EH (cell line): ENCODE results near the gene ATRAID.

ENCODE experiments used
- DNase-seq: peaks from one replicate; pipeline ENCODE4 v3.0.0-alpha.2; 2015; ENCODE audit warnings: low read depth

Gene ATRAID

GRCh38 chr2:27219091-27219490, 7.2 kb downstream of the ATRAID start:
- no peak for DNase-seq

GRCh38 chr2:27220091-27220490, 8.2 kb downstream of the ATRAID start:
- DNase-seq = no peak

GRCh38 chr2:27221166-27221565, 9.3 kb downstream of the ATRAID start:
- DNase-seq = no peak

GRCh38 chr2:27222407-27222806, 10.6 kb downstream of the ATRAID start:
- DNase-seq = no peak

GRCh38 chr2:27223416-27223815, 11.6 kb downstream of the ATRAID start:
- no peak for DNase-seq

GRCh38 chr2:27225526-27225925, 13.7 kb downstream of the ATRAID start:
- DNase-seq = no peak

GRCh38 chr2:27227501-27227900, 15.7 kb downstream of the ATRAID start:
- peak; percentile 13 for DNase-seq

GRCh38 chr2:27231921-27232320, 20.1 kb downstream of the ATRAID start:
- DNase-seq = no peak

- DNase-seq = no peak
Observed at GRCh38 chr2:27233341-27233740, 21.5 kb downstream of the ATRAID start.

- no peak for DNase-seq
Observed at GRCh38 chr2:27236136-27236535, 24.3 kb downstream of the ATRAID start.

- DNase-seq = no peak
Observed at GRCh38 chr2:27236626-27237025, 24.8 kb downstream of the ATRAID start.

GRCh38 chr2:27237341-27237945, 25.6 kb downstream of the ATRAID start:
- DNase-seq = no peak

- no peak for DNase-seq
Observed at GRCh38 chr2:27238976-27239375, 27.1 kb downstream of the ATRAID start.

GRCh38 chr2:27240406-27240805, 28.6 kb downstream of the ATRAID start:
- no peak for DNase-seq

GRCh38 chr2:27241761-27242613, 30.1 kb downstream of the ATRAID start:
- DNase-seq = peak; percentile 13

GRCh38 chr2:27242614-27242951, 30.7 kb downstream of the ATRAID start:
- no peak for DNase-seq

- no peak for DNase-seq
Observed at GRCh38 chr2:27243391-27244130, 31.7 kb downstream of the ATRAID start.

GRCh38 chr2:27245116-27245515, 33.3 kb downstream of the ATRAID start:
- no peak for DNase-seq

- no peak for DNase-seq
Observed at GRCh38 chr2:27245626-27246025, 33.8 kb downstream of the ATRAID start.

GRCh38 chr2:27247893-27248292, 36.1 kb downstream of the ATRAID start:
- no peak for DNase-seq

- peak; percentile 79 for DNase-seq
Observed at GRCh38 chr2:27249159-27249890, 37.5 kb downstream of the ATRAID start.

GRCh38 chr2:27249891-27250651, 38.2 kb downstream of the ATRAID start:
- DNase-seq = peak; percentile 39
